Esophagus muscularis mucosa (tissue), 3 donors: Measurements from ENCODE around the gene GSTT4.

Experiments
- POLR2A ChIP-seq: fragments of 450-650 bp; IDR thresholded peaks from one replicate; pipeline ENCODE4 v1.6.1; 2017; ENCODE audit warnings: antibody characterized with exemption, moderate library complexity, mild to moderate bottlenecking, low read depth
- TF ChIP-seq, protein P1 (sequence below), 3 experiments: fragments of 200-600 bp in 2 of 3; fragments of 450-650 bp in 1 of 3; sonication (generic) in 2 of 3; IDR thresholded peaks; one replicate each; pipeline ENCODE4 v1.5.1; 2017 to 2019; ENCODE audit warnings: antibody characterized with exemption in 3 of 3, mild to moderate bottlenecking in 2 of 3, moderate library complexity in 1 of 3

DNA sequence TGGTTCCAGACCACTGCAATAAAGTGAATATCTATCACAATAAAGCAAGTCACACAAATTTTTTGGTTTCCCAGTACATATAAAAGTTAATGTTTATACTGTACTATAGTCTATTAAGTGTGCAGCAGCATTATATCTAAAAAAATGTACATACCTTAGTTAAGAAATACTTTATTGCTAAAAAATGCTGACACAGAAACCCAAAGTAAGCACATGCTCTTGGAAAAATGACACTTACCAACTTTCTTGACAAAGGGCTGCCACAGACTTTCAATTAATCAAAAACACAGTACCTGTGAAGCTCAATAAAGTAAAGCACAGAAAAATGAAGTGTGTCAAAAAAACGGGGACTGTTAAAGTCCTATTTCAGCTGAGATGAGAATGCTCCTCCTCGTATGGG is 22.7 kb upstream of the GSTT4 start:
- TF ChIP-seq, protein P1, sequence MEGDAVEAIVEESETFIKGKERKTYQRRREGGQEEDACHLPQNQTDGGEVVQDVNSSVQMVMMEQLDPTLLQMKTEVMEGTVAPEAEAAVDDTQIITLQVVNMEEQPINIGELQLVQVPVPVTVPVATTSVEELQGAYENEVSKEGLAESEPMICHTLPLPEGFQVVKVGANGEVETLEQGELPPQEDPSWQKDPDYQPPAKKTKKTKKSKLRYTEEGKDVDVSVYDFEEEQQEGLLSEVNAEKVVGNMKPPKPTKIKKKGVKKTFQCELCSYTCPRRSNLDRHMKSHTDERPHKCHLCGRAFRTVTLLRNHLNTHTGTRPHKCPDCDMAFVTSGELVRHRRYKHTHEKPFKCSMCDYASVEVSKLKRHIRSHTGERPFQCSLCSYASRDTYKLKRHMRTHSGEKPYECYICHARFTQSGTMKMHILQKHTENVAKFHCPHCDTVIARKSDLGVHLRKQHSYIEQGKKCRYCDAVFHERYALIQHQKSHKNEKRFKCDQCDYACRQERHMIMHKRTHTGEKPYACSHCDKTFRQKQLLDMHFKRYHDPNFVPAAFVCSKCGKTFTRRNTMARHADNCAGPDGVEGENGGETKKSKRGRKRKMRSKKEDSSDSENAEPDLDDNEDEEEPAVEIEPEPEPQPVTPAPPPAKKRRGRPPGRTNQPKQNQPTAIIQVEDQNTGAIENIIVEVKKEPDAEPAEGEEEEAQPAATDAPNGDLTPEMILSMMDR (IDR thresholded peaks at IDR 0.05), result no peak
- no peak for TF ChIP-seq POLR2A
